ENCODE data around the gene LPO.

LPO gene

DNA sequence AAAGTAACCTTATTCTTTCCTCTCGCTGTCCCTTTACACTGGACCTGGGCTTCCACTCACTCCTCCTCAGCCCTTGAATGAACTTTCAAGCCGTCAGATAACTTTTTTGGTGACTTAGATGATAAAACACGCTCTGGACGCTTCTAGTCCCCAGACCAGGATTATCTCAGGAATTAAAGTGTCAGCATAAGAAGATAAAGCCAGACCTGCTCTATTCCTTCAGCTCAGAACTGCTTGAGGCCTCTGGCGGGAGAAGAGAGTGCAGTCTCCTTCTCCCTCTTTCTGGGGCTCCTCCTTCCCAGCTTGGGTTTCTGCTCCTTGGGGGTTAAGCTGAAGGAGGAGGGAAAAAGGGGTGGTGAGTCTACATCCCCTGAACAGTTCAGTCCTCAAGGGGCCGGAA, 6.6 kb downstream of the LPO start:
- Mint-ChIP-seq H3K27me3 (peaks cover 70% of the 10 kb centered on the region), H3K4me1 (peaks cover 37% of the 10 kb centered on the region), H3K4me3 (no peak overlapping the region), H3K9me3 (no peaks in the 10 kb centered on the region), H3K27ac (peak overlapping the region in 1 of 2 donors; percentile 22)
- ATAC-seq (no peak), DNase-seq (no peak)

DNA sequence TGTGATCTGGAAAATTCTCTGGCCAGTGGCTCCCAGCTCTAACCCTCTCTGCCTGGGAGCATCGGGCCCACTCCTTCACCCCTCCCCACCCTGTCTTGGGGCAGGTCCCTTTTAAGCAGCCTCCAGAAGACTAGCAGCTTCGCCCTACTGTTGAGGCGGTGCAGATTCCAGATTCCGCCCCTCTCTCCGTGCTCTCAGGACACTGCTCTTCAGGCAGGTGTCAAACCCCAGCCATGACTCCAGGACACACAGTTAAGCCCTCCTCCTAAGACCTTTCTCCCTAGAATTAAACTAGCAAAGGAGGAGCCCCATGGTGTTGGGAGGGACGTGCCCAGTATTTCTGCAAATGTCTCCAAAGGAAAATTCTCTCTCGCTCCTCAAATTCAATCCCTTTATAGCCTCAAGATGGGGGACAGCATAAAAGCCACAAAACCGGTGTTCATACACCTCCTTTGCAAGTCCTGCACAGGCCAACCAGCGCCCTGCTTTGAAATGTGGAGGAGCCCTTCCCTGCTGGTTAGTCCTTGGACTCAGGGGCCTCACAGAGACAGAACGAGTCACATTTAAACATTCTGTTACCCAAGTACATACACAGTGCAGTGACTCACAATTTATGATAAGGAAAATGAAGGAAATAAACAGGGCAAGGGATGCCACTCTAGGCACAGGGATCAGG, 7.2 kb downstream of the LPO start:
- H3K4me1 Mint-ChIP-seq, result peaks cover 41% of the 10 kb centered on the region
- no peak for DNase-seq
- peaks cover 71% of the 10 kb centered on the region for H3K27me3 Mint-ChIP-seq

DNA sequence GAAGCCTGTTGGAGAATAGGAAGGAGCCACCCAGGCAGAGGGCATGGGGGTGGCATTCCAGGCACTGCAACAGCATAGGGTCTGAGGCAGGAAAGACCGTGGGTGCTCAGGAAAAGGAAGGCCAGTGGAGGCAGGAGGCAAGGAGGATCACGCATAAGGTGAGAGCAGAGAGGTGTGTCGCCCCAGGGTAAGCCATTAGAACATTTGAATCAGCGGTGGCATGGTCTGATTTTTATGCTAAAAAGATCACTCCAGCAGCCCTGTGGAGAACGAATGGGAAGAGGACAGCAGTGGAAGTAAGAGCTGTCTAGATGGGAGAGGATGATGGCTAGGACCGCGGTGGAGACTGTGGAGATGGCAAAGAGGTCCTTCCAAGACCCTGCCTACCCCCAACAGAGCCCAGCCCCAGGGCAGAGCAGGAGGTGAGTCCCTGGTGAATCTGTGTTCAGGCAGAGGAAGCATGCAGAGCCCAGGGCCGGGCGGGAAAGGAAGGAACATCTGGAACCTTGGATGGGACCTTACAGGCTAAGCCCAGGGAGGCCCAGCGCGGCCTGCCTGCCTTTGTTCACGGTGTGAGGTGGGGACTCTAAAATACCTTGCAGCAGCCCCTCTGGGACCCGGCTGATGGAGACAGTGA, 7.8 kb downstream of the LPO start:
- Mint-ChIP-seq H3K4me1 (peaks cover 41% of the 10 kb centered on the region), H3K9me3 (no peaks in the 10 kb centered on the region), H3K27me3 (peaks cover 68% of the 10 kb centered on the region), H3K4me3 (no peak overlapping the region), H3K27ac (peak overlapping the region in 1 of 2 donors; percentile 34)
- ATAC-seq, result no peak
- DNase-seq, result no peak

More for the DNA sequence above, 7.2 kb downstream of the LPO start:
- no peak for ATAC-seq
- Mint-ChIP-seq H3K27ac (no peak overlapping the region), H3K9me3 (no peaks in the 10 kb centered on the region), H3K4me3 (no peak overlapping the region)

DNA sequence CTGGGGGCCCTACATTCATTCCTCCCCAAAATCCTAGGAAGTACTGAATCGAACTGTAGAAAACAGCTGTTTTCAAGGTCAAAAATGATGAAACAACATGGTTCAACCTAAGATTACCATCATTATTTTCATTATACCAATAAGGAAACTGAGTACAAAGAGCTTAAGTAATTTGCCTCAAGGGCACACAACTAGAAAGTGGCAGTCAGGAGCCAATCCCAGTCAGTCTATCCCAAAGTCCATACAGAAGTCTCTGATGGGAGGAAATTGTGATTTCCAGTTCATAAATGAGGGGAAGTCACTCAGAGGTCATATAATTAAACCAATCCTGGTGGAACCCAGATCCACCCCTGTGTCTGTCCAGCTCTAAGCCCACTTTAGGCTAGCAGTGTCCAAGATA, 8.4 kb downstream of the LPO start:
- H3K27me3 Mint-ChIP-seq, result peaks cover 63% of the 10 kb centered on the region
- no peak for ATAC-seq
- DNase-seq, result no peak

DNA sequence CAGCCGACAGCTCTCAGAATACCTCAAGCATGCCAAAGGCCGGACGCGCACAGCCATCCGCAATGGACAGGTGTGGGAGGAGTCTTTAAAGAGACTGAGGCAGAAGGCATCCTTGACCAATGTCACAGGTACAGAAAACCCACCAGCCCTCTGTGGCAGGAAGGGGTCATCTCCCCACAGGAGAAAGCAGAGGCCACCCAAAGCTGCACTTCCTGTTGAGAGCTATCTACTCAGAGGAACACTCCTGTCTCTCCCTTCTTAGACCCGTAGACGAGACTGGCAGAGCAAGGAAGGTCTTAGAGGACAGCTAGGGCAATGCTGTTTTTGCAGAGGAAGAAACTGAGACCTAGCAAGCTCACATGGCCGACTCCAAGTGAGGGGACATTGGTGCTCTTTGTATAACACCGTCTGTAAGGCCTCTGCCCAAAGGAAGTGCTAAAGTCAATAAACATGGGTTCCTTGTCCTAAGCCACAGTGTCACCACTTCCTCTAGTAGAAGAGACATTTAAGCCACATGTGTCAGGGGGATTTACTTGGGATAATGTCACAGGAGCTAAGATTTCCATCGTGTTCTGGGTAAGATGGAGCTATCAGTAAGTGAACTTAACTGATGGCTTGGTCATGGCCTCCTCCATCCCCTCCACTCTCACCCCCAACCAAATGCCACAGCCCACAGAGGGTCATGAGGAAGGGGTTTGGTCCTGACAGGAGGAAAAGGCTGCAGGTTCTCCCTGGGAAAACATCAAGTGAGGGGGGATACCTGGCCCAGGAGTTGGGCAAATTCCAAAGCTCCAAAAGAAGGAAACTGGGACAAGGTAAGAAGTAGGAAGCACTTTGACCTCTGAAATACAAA, 9.4 kb downstream of the LPO start:
- Mint-ChIP-seq H3K4me1 (peaks cover 35% of the 10 kb centered on the region), H3K27ac (no peak overlapping the region), H3K4me3 (peak overlapping the region in 1 of 2 donors; percentile 38), H3K27me3 (peaks cover 65% of the 10 kb centered on the region), H3K9me3 (no peaks in the 10 kb centered on the region)
- DNase-seq (no peak), ATAC-seq (no peak)

More for the DNA sequence above, 8.4 kb downstream of the LPO start:
- Mint-ChIP-seq H3K27ac (no peak overlapping the region), H3K4me1 (peaks cover 41% of the 10 kb centered on the region), H3K9me3 (no peaks in the 10 kb centered on the region), H3K4me3 (no peak overlapping the region)

DNA sequence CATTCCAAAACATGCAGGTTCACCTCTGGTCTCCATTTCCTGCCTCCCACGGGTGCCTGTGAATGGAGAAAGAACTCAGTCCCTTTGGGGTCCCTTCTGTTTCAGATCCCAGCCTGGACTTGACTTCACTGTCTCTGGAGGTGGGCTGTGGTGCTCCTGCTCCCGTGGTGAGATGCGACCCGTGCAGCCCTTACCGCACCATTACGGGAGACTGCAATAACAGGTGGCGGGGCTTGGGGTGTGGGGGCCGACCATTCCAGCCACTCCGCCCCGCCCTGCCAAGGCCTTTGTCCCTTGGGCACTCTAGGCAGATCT, 10.5 kb downstream of the LPO start:
- ATAC-seq (no peak), DNase-seq (no peak)
- no peak overlapping the region for H3K27ac Mint-ChIP-seq
- peaks cover 64% of the 10 kb centered on the region for H3K27me3 Mint-ChIP-seq
- peak overlapping the region; percentile 82 to 90 for H3K4me3 Mint-ChIP-seq
- H3K4me1 Mint-ChIP-seq, result peaks cover 31% of the 10 kb centered on the region
- H3K9me3 Mint-ChIP-seq, result no peaks in the 10 kb centered on the region

DNA sequence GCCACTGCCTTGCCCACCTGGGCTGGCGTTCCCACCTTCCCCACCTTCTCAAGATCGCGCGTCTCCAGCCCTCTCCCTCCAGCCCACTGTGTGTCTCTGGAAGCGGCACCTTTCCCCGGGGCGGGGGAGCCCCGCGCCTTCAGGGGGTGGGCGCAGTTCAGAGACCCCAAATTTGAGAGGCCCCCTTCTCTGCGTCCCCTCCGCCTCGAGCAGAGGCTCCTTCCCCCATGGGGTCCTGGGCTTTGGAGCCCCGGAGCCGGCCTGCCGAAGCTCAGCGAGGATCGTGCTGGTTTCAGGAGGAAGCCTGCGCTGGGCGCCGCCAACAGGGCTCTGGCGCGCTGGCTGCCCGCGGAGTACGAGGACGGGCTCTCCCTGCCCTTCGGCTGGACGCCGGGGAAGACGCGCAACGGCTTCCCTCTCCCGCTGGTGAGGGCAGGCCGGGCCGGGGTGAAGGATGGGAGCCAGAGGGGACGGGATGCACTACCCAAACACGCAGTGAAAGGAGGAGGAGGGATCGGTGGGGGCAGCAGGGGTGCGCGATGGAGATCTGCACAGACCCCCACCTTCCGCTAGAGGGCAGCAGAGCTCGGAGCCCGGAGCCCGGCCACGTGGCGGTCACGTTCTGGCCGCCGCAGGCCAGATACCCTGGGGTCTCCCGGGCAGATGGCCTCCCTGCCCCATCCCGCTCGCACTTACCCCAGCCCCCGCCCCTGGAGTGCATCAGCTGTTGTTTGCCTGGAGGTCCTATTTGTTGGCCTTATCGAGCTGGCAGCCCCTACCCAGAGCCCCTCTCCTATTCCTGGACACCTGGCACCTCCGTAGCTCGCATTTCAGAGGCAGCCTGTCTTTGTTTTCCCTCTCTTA, 11.1 kb downstream of the LPO start:
- peak overlapping the region in 1 of 2 donors; percentile 98 for H3K27ac Mint-ChIP-seq
- peak overlapping the region; percentile 82 to 90 for H3K4me3 Mint-ChIP-seq

DNA sequence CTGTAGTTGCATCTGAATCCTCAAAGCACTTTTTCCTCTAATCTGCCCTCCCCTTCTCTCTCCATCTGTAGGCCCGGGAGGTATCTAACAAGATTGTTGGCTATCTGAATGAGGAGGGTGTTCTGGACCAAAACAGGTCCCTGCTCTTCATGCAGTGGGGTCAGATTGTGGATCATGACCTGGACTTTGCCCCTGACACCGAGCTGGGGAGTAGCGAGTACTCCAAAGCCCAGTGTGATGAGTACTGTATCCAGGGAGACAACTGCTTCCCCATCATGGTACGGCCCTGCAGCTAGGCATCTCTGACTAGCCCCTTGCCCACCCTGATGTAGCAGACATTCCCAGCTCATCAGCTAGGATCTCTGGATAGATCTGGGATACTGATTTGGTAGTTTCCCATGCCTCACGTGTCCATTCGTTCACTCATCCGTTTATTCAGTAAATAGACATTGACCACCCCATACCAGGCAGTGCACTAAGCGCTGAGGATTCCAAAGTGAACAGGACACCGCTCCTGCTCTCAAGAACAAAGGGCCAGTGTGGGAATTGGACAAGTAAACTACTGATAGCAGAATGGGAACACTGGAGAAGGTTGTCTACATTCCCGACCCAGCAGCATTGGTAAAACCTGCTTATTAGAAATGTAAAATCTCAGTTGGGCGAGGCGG, 12.1 kb downstream of the LPO start:
- Mint-ChIP-seq H3K27ac (no peak overlapping the region), H3K4me3 (peak overlapping the region; percentile 24 to 90), H3K9me3 (no peaks in the 10 kb centered on the region), H3K4me1 (peaks cover 37% of the 10 kb centered on the region), H3K27me3 (peaks cover 61% of the 10 kb centered on the region)
- DNase-seq, result no peak
- ATAC-seq, result no peak

More for the DNA sequence above, 11.1 kb downstream of the LPO start:
- peaks cover 59% of the 10 kb centered on the region for H3K27me3 Mint-ChIP-seq
- H3K9me3 Mint-ChIP-seq, result no peaks in the 10 kb centered on the region
- ATAC-seq (peak; percentile 88), DNase-seq (peak; percentile 76 to 82)
- peaks cover 31% of the 10 kb centered on the region for H3K4me1 Mint-ChIP-seq

DNA sequence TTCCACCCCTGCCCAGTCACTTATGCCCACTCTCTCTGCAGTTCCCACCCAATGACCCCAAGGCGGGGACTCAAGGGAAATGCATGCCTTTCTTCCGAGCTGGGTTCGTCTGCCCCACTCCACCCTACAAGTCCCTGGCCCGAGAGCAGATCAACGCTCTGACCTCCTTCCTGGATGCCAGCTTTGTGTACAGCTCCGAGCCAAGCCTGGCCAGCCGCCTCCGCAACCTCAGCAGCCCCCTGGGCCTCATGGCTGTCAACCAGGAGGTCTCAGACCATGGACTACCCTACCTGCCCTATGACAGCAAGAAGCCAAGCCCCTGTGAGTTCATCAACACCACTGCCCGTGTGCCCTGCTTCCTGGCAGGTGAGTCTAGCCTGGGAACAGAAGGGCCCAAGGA, 13.8 kb downstream of the LPO start:
- no peak overlapping the region for H3K4me3 Mint-ChIP-seq
- H3K9me3 Mint-ChIP-seq, result no peaks in the 10 kb centered on the region
- ATAC-seq (no peak), DNase-seq (no peak)
- H3K4me1 Mint-ChIP-seq, result peaks cover 37% of the 10 kb centered on the region
- no peak overlapping the region for H3K27ac Mint-ChIP-seq
- peaks cover 59% of the 10 kb centered on the region for H3K27me3 Mint-ChIP-seq

DNA sequence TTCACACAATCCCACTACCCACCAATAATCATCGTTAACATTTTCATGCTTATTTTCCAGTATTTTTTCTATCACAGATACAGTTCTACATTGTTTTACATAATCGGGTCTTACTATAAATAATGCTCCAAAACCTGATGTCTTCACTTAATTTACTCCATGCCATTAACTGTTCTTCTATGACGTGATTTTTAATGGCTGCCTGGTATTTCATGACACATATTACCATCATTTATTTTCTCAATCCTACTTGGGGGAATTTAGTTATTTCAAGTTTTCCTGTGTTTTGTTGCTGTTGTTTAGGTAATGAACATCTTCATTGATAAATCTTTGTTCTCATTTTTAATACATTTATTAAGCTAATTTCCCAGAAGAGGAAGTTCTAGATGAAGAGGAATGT, 14.7 kb downstream of the LPO start:
- Mint-ChIP-seq H3K4me3 (no peak overlapping the region), H3K27me3 (peaks cover 66% of the 10 kb centered on the region), H3K9me3 (no peaks in the 10 kb centered on the region), H3K4me1 (peaks cover 29% of the 10 kb centered on the region), H3K27ac (no peak overlapping the region)
- ATAC-seq, result no peak
- no peak for DNase-seq

DNA sequence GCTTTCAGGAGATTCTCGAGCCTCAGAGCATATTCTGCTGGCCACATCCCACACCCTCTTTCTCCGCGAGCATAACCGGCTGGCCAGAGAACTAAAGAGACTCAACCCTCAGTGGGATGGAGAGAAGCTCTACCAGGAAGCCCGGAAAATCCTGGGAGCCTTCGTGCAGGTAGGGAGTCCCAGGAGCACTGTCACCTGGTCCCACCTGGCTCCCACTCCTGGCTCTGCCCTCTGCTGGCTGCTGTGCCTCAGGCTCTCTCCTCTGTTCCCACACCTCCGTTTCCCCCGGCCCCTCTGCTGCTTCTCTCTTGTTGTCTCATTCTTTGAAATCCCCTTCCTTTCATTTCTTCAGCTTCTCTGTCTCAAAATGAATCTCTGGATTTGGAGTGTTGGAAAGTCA, 16.4 kb downstream of the LPO start:
- peaks cover 66% of the 10 kb centered on the region for H3K27me3 Mint-ChIP-seq

DNA sequence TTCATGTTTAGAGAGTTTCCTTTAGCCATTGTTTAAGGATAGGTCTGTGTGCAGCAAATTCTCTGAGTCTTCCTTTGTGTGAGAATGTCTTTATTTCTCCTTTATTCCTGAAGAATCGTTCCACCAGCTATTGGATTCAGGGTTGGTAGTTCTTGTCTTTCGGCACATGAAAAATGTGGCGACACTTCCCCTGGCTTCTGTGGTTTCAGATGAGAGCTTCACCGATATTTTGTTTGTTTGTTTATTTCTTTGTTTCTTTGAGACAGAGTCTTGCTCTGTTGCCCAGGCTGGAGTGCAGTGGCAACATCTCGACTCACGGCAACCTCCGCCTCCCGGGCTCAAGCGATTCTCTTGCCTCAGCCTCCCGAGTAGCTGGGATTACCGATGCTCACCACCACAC, 23.8 kb downstream of the LPO start:
- Mint-ChIP-seq H3K27me3 (peaks cover 94% of the 10 kb centered on the region), H3K4me1 (no peaks in the 10 kb centered on the region), H3K4me3 (no peak overlapping the region), H3K9me3 (no peaks in the 10 kb centered on the region), H3K27ac (no peak overlapping the region)
- DNase-seq (no peak), ATAC-seq (no peak)

More for the DNA sequence above, 16.4 kb downstream of the LPO start:
- H3K4me3 Mint-ChIP-seq, result no peak overlapping the region
- ATAC-seq (no peak), DNase-seq (no peak)
- H3K4me1 Mint-ChIP-seq, result peaks cover 12% of the 10 kb centered on the region
- no peak overlapping the region for H3K27ac Mint-ChIP-seq
- H3K9me3 Mint-ChIP-seq, result no peaks in the 10 kb centered on the region

DNA sequence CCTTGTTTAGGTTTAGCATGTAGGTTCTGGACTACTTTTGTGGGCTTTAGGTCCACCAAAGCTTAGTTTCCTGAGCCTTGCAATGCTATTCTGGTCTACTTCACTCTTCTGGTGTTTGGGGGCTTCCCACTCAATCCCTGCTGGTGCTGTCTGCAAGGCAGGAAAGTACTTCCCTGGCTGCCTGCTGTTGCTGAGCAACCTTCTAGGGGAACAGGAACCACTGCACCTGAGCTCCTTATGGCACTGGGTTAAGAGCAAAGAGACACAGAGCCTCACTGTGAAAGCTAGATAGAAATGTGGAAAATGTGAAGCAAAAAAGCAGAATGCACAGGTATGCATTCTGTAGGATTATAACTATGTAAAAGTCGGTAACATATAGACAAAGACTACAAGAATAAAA, 25.4 kb downstream of the LPO start:
- DNase-seq (no peak), ATAC-seq (no peak)
- no peaks in the 10 kb centered on the region for H3K4me1 Mint-ChIP-seq
- peaks cover 80% of the 10 kb centered on the region for H3K27me3 Mint-ChIP-seq
- H3K27ac Mint-ChIP-seq, result no peak overlapping the region
- H3K4me3 Mint-ChIP-seq, result no peak overlapping the region
- H3K9me3 Mint-ChIP-seq, result no peaks in the 10 kb centered on the region

DNA sequence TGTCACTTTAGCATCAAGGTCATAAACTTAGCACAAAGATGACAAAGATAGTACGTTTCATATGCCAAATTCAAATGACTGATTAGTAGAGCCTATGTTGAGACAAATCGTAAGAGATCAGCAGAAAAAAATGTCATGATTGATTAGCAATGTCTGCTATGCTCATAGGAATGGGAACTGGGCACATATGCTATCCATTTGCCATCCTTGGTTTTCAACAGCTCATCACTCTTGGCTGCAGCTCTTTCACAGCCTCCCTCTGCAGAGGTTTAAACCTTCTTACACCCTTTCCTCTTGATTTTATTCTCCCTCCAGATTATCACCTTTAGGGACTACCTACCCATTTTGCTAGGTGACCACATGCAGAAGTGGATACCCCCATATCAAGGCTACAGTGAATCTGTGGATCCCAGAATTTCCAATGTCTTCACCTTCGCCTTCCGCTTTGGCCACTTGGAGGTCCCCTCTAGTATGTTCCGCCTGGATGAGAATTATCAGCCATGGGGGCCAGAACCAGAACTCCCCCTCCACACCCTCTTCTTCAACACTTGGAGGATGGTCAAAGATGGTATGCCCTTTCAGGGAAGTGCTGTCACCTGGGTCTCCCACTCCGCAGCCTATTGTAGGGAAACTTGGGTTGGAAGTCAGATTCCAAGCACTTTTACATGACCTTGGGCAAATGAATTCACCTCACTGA, 26.2 kb downstream of the LPO start:
- Mint-ChIP-seq H3K27ac (no peak overlapping the region), H3K4me1 (no peaks in the 10 kb centered on the region), H3K4me3 (no peak overlapping the region), H3K27me3 (peaks cover 75% of the 10 kb centered on the region), H3K9me3 (no peaks in the 10 kb centered on the region)
- no peak for DNase-seq
- no peak for ATAC-seq

All from stimulated activated naive CD8-positive, alpha-beta T cell treated with anti-CD3 and anti-CD28 coated beads, Interleukin-15, amount 100 ng/mL, for 72 hours (primary cell).